Measurements from ENCODE around the gene RPAP3. TPM values are rescaled to one million over a fixed set of nuclear protein-coding genes. Genes with fewer than 3 reads are reported as not detected.

The RPAP3 gene
- polyA plus RNA-seq, 3 donors = 9.6 to 20.6 (median 19.0) TPM

- H3K4me3 Mint-ChIP-seq = peak overlapping the region; percentile 35 to 56
- Histone ChIP-seq H3K4me3 (replicated peaks in 1 of 3; ENCODE audit: low read depth in 2 of 3, low read length in 3 of 3) (peak overlapping the region in 1 of 3 experiments; percentile 88), H3K36me3 (replicated peaks in 1 of 2; ENCODE audit: control insufficient read depth in 1 of 2, insufficient read depth in 2 of 2, low read length in 2 of 2) (no peaks in the 10 kb centered on the region), H3K79me2 (ENCODE audit: insufficient read depth, low read length) (peaks cover 46% of the 10 kb centered on the region), H3K4me2 (replicated peaks; ENCODE audit: extremely low read depth, low read length, poor library complexity, severe bottlenecking) (peak overlapping the region; percentile 57), H4K20me1 (ENCODE audit: insufficient read depth, low read length) (peaks cover 6% of the 10 kb centered on the region), H3K27me3 (ENCODE audit: control insufficient read depth in 2 of 2, insufficient read depth in 2 of 2, low read length in 2 of 2) (no peaks in the 10 kb centered on the region), H3K9me3 (replicated peaks in 1 of 2; ENCODE audit: control insufficient read depth in 1 of 2, insufficient read depth in 1 of 2, low read length in 2 of 2) (no peaks in the 10 kb centered on the region), H3K9ac (ENCODE audit: insufficient read depth, low read length, poor library complexity, severe bottlenecking) (no peak overlapping the region), H2AFZ (ENCODE audit: insufficient read depth, low read depth, low read length, poor library complexity, severe bottlenecking) (no peak overlapping the region), H3K27ac (ENCODE audit: low read depth in 1 of 2, low read length in 2 of 2) (peak overlapping the region; percentile 78 to 95), H3K4me1 (ENCODE audit: control insufficient read depth in 1 of 2, insufficient read depth in 2 of 2, low read length in 2 of 2) (peaks cover 58 to 71% of the 10 kb centered on the region in 2 donors)
- intact Hi-C loops (cut with micrococcal nuclease) = loop anchor here (5.0 to 10.0 kb wide), 3 partner anchors 108 to 245 kb away; partner anchors contain the start of gene HDAC7 (in 1 of the 2)
- H3K9me3 Mint-ChIP-seq = no peaks in the 10 kb centered on the region
- whole genome bisulfite sequencing (ENCODE audit: insufficient coverage) = no CpG with 5 or more reads among the region's 2 CpGs
- TF ChIP-seq CTCF (IDR thresholded peaks at IDR 0.05) = no peak
- H3K4me1 Mint-ChIP-seq = peaks cover 66% of the 10 kb centered on the region
- peak; percentile 18 to 54 (median 30) for DNase-seq
- peaks cover 0 to 4% (median 0%) of the 10 kb centered on the region in 3 donors for H3K27me3 Mint-ChIP-seq (ENCODE audit: low read depth in 3 of 3)
- H3K36me3 Mint-ChIP-seq = peaks cover 0 to 9% of the 10 kb centered on the region in 2 donors
- H3K27ac Mint-ChIP-seq = peak overlapping the region; percentile 83 to 93 (median 91)
These were observed 3.8 kb upstream of the RPAP3 start for GRCh38 chr12:47709671-47710070.

DNA sequence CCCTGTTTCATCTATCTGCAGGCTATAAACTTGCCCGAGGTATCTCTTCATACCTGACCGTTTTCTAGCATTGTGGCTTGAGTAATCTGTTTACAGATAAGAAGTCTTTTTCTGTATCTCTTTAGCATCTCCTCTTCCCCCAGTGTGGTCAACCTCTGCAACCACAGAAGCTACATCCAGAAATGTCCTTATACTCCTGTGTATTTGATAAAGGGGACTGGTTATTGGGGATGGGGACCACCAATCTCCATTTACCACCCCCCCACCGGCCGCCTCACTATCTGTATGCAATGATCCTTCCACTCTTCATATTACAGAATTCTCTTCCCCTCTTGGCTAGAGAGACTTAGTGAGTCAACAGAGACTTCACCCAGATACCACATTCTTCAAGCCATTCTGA, 3.4 kb upstream of the RPAP3 start:
- Mint-ChIP-seq H3K4me3 (peak overlapping the region in 1 of 2 donors; percentile 56), H3K9me3 (no peaks in the 10 kb centered on the region), H3K27ac (peak overlapping the region; percentile 83 to 93 (median 91)), H3K36me3 (peaks cover 0 to 8% of the 10 kb centered on the region in 2 donors), H3K4me1 (peaks cover 63% of the 10 kb centered on the region), H3K27me3 (ENCODE audit: low read depth in 3 of 3) (peaks cover 0 to 3% (median 2%) of the 10 kb centered on the region in 3 donors)
- Histone ChIP-seq H3K36me3 (replicated peaks in 1 of 2; ENCODE audit: control insufficient read depth in 1 of 2, insufficient read depth in 2 of 2, low read length in 2 of 2) (no peaks in the 10 kb centered on the region), H3K4me2 (replicated peaks; ENCODE audit: extremely low read depth, low read length, poor library complexity, severe bottlenecking) (peak overlapping the region; percentile 57), H3K4me3 (replicated peaks in 1 of 3; ENCODE audit: low read depth in 2 of 3, low read length in 3 of 3) (peak overlapping the region in 1 of 3 experiments; percentile 88), H3K9ac (ENCODE audit: insufficient read depth, low read length, poor library complexity, severe bottlenecking) (no peak overlapping the region), H3K27me3 (ENCODE audit: control insufficient read depth in 2 of 2, insufficient read depth in 2 of 2, low read length in 2 of 2) (no peaks in the 10 kb centered on the region), H3K79me2 (ENCODE audit: insufficient read depth, low read length) (peaks cover 49% of the 10 kb centered on the region), H3K4me1 (ENCODE audit: control insufficient read depth in 1 of 2, insufficient read depth in 2 of 2, low read length in 2 of 2) (peaks cover 55 to 69% of the 10 kb centered on the region in 2 donors), H3K27ac (ENCODE audit: low read depth in 1 of 2, low read length in 2 of 2) (peak overlapping the region; percentile 78 to 95), H4K20me1 (ENCODE audit: insufficient read depth, low read length) (peaks cover 9% of the 10 kb centered on the region), H2AFZ (ENCODE audit: insufficient read depth, low read depth, low read length, poor library complexity, severe bottlenecking) (no peak overlapping the region), H3K9me3 (replicated peaks in 1 of 2; ENCODE audit: control insufficient read depth in 1 of 2, insufficient read depth in 1 of 2, low read length in 2 of 2) (no peaks in the 10 kb centered on the region)
- intact Hi-C loops (cut with micrococcal nuclease) = loop anchor here in 1 of 2 donors (5.0 kb wide), 1 partner anchor 108 kb away; the partner anchor contains the start of gene HDAC7
- peak in 1 of 3 donors; percentile 6 for DNase-seq
- no peak for TF ChIP-seq CTCF (IDR thresholded peaks at IDR 0.05)
- WGBS (ENCODE audit: insufficient coverage) = no CpG with 5 or more reads among the region's 4 CpGs
